ENCODE results near the gene SNX24.

GRCh38 chr5:122933956-122934355, 88.5 kb downstream of the SNX24 start:
- TF ChIP-seq POLR2A (IDR thresholded peaks at IDR 0.05) (no peak), CTCF (IDR thresholded peaks at IDR 0.05) (no peak)
